Activated T-helper 1 cell treated with anti-CD3 and anti-CD28 coated beads, Interleukin-2, amount 50 U/mL, for 16 hours (primary cell): ENCODE results near the gene NBL1.

Source experiments
- DNase-seq, 2 donors: peaks; one replicate each; pipeline ENCODE4 v3.0.0-alpha.2; 2020; ENCODE audit warnings: low read depth in 1 of 2, low spot score in 1 of 2

NBL1 gene

GRCh38 chr1:19695772-19696171 is 51.7 kb downstream of the NBL1 start:
- no peak for DNase-seq

DNA sequence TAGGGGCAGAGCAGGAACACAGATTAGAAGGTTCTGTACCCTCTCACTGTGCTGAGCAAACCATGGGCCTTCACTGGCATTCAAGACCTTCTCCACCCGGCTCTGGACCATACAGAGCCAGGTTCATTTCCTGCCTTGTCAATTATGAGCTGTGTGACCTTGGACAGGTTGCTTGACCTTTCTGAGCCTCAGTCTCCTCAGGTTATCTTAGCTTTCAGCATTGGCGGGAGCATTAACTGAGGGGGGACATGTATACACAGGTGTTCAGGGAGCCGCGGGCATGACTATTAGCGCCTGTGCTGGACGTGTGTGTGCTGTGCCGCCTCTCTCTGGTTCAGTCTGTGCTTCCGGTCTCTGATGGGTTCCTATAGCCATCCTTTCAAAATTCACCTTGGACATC is 52.7 kb downstream of the NBL1 start:
- no peak for DNase-seq

DNA sequence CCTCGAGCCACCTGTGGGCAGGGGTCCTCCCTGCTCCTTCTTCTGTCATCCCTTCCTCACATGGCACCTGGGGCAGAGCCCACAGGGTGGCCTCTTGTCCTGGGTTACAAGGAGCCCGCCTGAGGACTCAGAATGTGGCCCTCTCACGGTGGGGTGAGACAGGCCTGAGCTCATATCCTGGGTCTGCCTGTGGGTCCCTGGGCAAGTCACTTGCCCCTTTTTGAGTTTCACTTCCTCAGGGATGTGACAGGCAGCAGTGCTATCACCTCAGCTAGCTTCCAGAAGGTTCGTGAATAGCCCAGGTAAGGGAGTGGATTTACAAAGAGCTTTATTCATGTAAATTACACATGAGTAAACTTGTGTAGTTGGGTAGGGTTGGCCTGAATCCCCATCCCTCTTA is 54.1 kb downstream of the NBL1 start:
- no peak for DNase-seq

- no peak for DNase-seq
These were observed 56.1 kb downstream of the NBL1 start for GRCh38 chr1:19700079-19700777.

GRCh38 chr1:19703280-19703679 is 59.2 kb downstream of the NBL1 start:
- DNase-seq, result no peak

GRCh38 chr1:19704247-19705113 is 60.4 kb downstream of the NBL1 start:
- DNase-seq, result peak; percentile 39 to 46

GRCh38 chr1:19705464-19705863 is 61.4 kb downstream of the NBL1 start:
- no peak for DNase-seq

GRCh38 chr1:19706136-19706535 is 62.0 kb downstream of the NBL1 start:
- DNase-seq, result no peak
